Measurements from ENCODE around the gene ISCA2.

GRCh38 chr14:74510223-74510931, 16.8 kb downstream of the ISCA2 start:
- TF ChIP-seq EZH2phosphoT487 (IDR thresholded peaks at IDR 0.05; ENCODE audit: borderline replicate concordance) (no peak), CTCF (conservative IDR thresholded peaks at IDR 0.05; ENCODE audit: low read length) (no peak)

All from Loucy (cell line).